Caco-2 (cell line): ENCODE results near the gene EPHB2. TPM values are rescaled to one million over a fixed set of nuclear protein-coding genes. Genes with fewer than 3 reads are reported as not detected.

Experiments used
- BruUV-seq: library from RNA; stranded (reverse); fragments of 400-500 nt; replicated peaks from 2 replicates; lab custom pipeline; 2021; lab: Mats Ljungman, UMichigan
- CTCF ChIA-PET: fragments of 300-600 bp; sonication (Branson Sonifier 250); formaldehyde crosslinking; loops from one replicate; lab custom pipeline; 2022; ENCODE audit warnings: antibody characterized with exemption; lab: Charles Lee
- POLR2A ChIA-PET: fragments of 300-600 bp; sonication (Branson Sonifier 250); formaldehyde crosslinking; loops from one replicate; lab custom pipeline; 2022; ENCODE audit warnings: antibody characterized with exemption; lab: Charles Lee
- DNase-seq, 2 experiments: peaks; one replicate each; pipeline versions ENCODE4 v3.0.0 to v3.0.0-alpha.2; 2020 to 2022
- H3K27me3 ChIP-seq: replicated peaks from 2 replicates; pipeline ENCODE4 v1.6.0; 2011; ENCODE audit warnings: low read length; ENCODE audit not compliant: control insufficient read depth, insufficient read depth
- H3K36me3 ChIP-seq: 2 replicates; pipeline ENCODE4 v1.5.1; 2011; ENCODE audit warnings: low read length; ENCODE audit not compliant: control insufficient read depth, insufficient read depth
- H3K4me1 ChIP-seq: fragments of 250-450 bp; sonication (Bioruptor Pico); 2 replicates; pipeline ENCODE4 v1.5.1; 2020; ENCODE audit warnings: mild to moderate bottlenecking
- H3K4me3 ChIP-seq: 2 replicates; pipeline ENCODE4 v1.5.1; 2011; ENCODE audit warnings: low read depth, mild to moderate bottlenecking, control low read depth, low read length
- H3K9me3 ChIP-seq: fragments of 250-450 bp; sonication (Bioruptor Pico); 2 replicates; pipeline ENCODE4 v1.5.1; 2020; ENCODE audit warnings: mild to moderate bottlenecking, moderate library complexity
- H3K27ac Mint-ChIP-seq: one replicate; pipeline ENCODE4 v1.8.0; 2022; ENCODE audit warnings: mixed read lengths; ENCODE audit not compliant: unreplicated experiment
- H3K27me3 Mint-ChIP-seq: one replicate; pipeline ENCODE4 v1.8.0; 2022; ENCODE audit warnings: mixed read lengths; ENCODE audit not compliant: insufficient read depth, unreplicated experiment
- H3K36me3 Mint-ChIP-seq: one replicate; pipeline ENCODE4 v1.8.0; 2022; ENCODE audit warnings: mild to moderate bottlenecking, mixed read lengths; ENCODE audit not compliant: insufficient read depth, unreplicated experiment
- H3K4me1 Mint-ChIP-seq: one replicate; pipeline ENCODE4 v1.8.0; 2022; ENCODE audit warnings: low read depth, mixed read lengths; ENCODE audit not compliant: unreplicated experiment
- H3K4me3 Mint-ChIP-seq: one replicate; pipeline ENCODE4 v1.8.0; 2022; ENCODE audit warnings: mild to moderate bottlenecking, moderate library complexity, mixed read lengths; ENCODE audit not compliant: unreplicated experiment
- H3K9me3 Mint-ChIP-seq: one replicate; pipeline ENCODE4 v1.8.0; 2022; ENCODE audit warnings: mixed read lengths; ENCODE audit not compliant: unreplicated experiment
- intact Hi-C: fragments of 100-400 bp; cut with micrococcal nuclease; formaldehyde crosslinking; loops from one replicate; pipeline ENCODE4 v1.10.0; 2022; ENCODE audit not compliant: unreplicated experiment
- total RNA-seq: library from RNA; stranded (reverse); gene quantifications from 2 replicates; pipeline ENCODE4 v1.2.3, GENCODE V29; 2022
- TF ChIP-seq, protein P1 (sequence below), 2 experiments: fragments of 200-600 bp in 1 of 2; IDR thresholded peaks; 1 replicate in 1 of 2; 2 replicates in 1 of 2; pipeline versions ENCODE4 v1.5.1 to v1.8.0; 2011 to 2022; ENCODE audit warnings: antibody characterized with exemption in 1 of 2, control low read depth in 1 of 2, inconsistent platforms in 1 of 2, low read depth in 1 of 2, low read length in 1 of 2, mild to moderate bottlenecking in 1 of 2, moderate library complexity in 1 of 2; ENCODE audit not compliant: insufficient read depth in 1 of 2, severe bottlenecking in 1 of 2, unreplicated experiment in 1 of 2

EPHB2 gene
- total RNA-seq, 1 experiment from 2014 or later = 30.1 TPM

DNA sequence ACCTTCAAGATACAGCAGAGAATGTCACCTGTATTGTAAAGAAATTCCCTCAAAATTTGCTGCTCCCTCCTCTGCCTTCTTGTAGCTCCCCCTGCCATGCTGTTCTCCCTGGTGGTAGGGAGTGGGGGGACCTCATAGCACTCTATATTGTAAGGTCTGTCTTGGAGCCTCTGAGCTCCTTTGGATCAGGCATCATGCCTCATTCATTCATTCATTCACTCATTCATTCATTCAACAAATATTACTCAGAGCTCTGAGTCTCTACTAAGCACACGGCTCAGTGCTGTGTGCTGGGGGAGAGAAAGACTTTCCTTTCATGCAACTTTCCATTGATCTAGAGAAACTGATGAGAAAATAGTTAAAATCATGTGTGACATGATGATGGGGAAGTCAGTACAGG is 27.1 kb upstream of the EPHB2 start:
- H3K4me3 ChIP-seq = no peak overlapping the region
- BruUV-seq = no TSS peak
- H3K27me3 ChIP-seq = no peaks in the 10 kb centered on the region
- Mint-ChIP-seq H3K4me1 (peaks cover 14% of the 10 kb centered on the region), H3K27ac (no peak overlapping the region), H3K36me3 (no peaks in the 10 kb centered on the region), H3K9me3 (no peaks in the 10 kb centered on the region), H3K4me3 (no peak overlapping the region), H3K27me3 (no peaks in the 10 kb centered on the region)
- H3K36me3 ChIP-seq = no peaks in the 10 kb centered on the region
- no peak for DNase-seq
- intact Hi-C loops = no loop called here
- ChIA-PET POLR2A (no interaction called here), CTCF (interaction anchor here (1.5 to 2.4 kb wide), 2 partner anchors 9 to 19 kb away, joined by 3 to 6 read pairs; no protein-coding TSS in a partner anchor)
- no peaks in the 10 kb centered on the region for H3K9me3 ChIP-seq
- TF ChIP-seq, protein P1, sequence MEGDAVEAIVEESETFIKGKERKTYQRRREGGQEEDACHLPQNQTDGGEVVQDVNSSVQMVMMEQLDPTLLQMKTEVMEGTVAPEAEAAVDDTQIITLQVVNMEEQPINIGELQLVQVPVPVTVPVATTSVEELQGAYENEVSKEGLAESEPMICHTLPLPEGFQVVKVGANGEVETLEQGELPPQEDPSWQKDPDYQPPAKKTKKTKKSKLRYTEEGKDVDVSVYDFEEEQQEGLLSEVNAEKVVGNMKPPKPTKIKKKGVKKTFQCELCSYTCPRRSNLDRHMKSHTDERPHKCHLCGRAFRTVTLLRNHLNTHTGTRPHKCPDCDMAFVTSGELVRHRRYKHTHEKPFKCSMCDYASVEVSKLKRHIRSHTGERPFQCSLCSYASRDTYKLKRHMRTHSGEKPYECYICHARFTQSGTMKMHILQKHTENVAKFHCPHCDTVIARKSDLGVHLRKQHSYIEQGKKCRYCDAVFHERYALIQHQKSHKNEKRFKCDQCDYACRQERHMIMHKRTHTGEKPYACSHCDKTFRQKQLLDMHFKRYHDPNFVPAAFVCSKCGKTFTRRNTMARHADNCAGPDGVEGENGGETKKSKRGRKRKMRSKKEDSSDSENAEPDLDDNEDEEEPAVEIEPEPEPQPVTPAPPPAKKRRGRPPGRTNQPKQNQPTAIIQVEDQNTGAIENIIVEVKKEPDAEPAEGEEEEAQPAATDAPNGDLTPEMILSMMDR (IDR thresholded peaks at IDR 0.05; ENCODE audit: insufficient read depth in 1 of 2, low read depth in 1 of 2, low read length in 1 of 2, severe bottlenecking in 1 of 2, unreplicated experiment in 1 of 2) = no peak
- H3K4me1 ChIP-seq = no peaks in the 10 kb centered on the region

DNA sequence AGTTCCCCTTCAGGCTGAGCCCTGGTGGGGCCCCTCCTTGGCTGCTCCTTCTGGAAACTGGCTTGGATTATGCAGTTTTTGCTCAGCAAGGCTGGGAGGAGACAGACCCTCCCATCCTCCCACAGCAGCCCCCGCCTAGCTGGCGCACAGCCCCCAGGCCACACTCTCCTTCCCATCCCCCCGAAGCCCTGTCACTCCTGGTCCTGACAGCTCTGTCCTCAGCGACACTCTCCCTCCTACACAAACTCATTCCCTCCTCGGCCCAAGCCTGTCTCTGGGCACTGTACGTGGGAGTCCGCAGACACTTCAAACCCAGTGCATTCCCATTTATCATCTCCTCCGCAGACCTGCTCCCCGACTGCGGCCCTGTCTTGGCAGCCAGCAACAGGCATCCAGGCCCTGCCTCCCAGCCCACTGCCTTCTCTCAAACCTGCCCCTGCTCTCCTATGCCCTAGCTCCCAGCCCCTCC is 25.0 kb upstream of the EPHB2 start:
- intact Hi-C loops = no loop called here
- Histone ChIP-seq H3K4me1 (peaks cover 5% of the 10 kb centered on the region; the same call in 1 of the 2 replicates), H3K27me3 (no peaks in the 10 kb centered on the region), H3K36me3 (no peaks in the 10 kb centered on the region), H3K9me3 (no peaks in the 10 kb centered on the region), H3K4me3 (no peak overlapping the region)
- H3K4me3 Mint-ChIP-seq = no peak overlapping the region
- peaks cover 22% of the 10 kb centered on the region for H3K4me1 Mint-ChIP-seq
- H3K27ac Mint-ChIP-seq = no peak overlapping the region
- CTCF ChIA-PET = no interaction called here
- TF ChIP-seq, protein P1 (IDR thresholded peaks at IDR 0.05; ENCODE audit: insufficient read depth in 1 of 2, low read depth in 1 of 2, low read length in 1 of 2, severe bottlenecking in 1 of 2, unreplicated experiment in 1 of 2) = no peak
- POLR2A ChIA-PET = no interaction called here
- H3K9me3 Mint-ChIP-seq = no peaks in the 10 kb centered on the region
- BruUV-seq = no TSS peak
- DNase-seq = no peak
- no peaks in the 10 kb centered on the region for H3K27me3 Mint-ChIP-seq
- no peaks in the 10 kb centered on the region for H3K36me3 Mint-ChIP-seq

DNA sequence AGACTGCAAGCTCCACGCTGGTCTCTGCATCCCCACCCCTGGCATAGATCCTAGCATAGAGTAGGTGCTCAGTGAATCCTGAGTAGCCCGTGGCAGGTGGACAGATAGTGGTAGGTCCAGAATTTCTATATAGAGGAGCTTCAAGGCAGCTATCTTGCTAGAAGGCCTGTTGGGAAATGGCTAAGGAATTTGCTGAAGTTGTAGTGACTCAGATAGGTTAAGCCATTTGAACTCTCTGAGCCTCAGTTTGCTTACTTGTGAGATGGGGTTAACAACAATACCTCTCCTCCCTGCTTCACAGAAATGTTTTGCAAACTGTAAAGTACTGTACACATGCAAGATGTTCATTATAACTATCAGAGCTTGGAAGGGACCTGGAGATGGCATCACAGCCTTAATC is 23.4 kb upstream of the EPHB2 start:
- ChIA-PET POLR2A (no interaction called here), CTCF (no interaction called here)
- no peaks in the 10 kb centered on the region for H3K27me3 ChIP-seq
- H3K9me3 ChIP-seq = no peaks in the 10 kb centered on the region
- TF ChIP-seq, protein P1 (IDR thresholded peaks at IDR 0.05; ENCODE audit: insufficient read depth in 1 of 2, low read depth in 1 of 2, low read length in 1 of 2, severe bottlenecking in 1 of 2, unreplicated experiment in 1 of 2) = no peak
- no peak overlapping the region for H3K4me3 ChIP-seq
- Mint-ChIP-seq H3K4me1 (peaks cover 22% of the 10 kb centered on the region), H3K27me3 (no peaks in the 10 kb centered on the region), H3K27ac (no peak overlapping the region), H3K9me3 (no peaks in the 10 kb centered on the region), H3K36me3 (no peaks in the 10 kb centered on the region), H3K4me3 (no peak overlapping the region)
- no peak for DNase-seq
- no TSS peak for BruUV-seq
- peaks cover 5% of the 10 kb centered on the region; the same call in 1 of the 2 replicates for H3K4me1 ChIP-seq
- no peaks in the 10 kb centered on the region for H3K36me3 ChIP-seq
- intact Hi-C loops = no loop called here
